H9 (cell line): ENCODE results near the gene CTR9. TPM values are rescaled to one million over a fixed set of nuclear protein-coding genes. Genes with fewer than 3 reads are reported as not detected.
A peak's percentile ranks its signal among the peaks of the same experiment; 100 is the strongest.

Source experiments
- DNase-seq: peaks from one replicate; pipeline ENCODE4 v3.0.0-alpha.2; 2017
- H2AFZ ChIP-seq: one replicate; pipeline ENCODE4 v1.6.1; 2013; ENCODE audit warnings: mild to moderate bottlenecking, low read length, control low read depth, moderate library complexity
- H2AK5ac ChIP-seq: 2 replicates; pipeline ENCODE4 v1.6.1; 2013; ENCODE audit warnings: low read length, control low read depth, mixed read lengths; ENCODE audit not compliant: insufficient read length
- H2BK120ac ChIP-seq: one replicate; pipeline ENCODE4 v1.6.1; 2013; ENCODE audit warnings: low read depth, mild to moderate bottlenecking, low read length, control low read depth, inconsistent platforms; ENCODE audit not compliant: poor library complexity, severe bottlenecking
- H2BK12ac ChIP-seq: 2 replicates; pipeline ENCODE4 v1.6.1; 2013; ENCODE audit warnings: low read length, control low read depth, mixed read lengths, low read depth; ENCODE audit not compliant: insufficient read length
- H2BK15ac ChIP-seq: 2 replicates; pipeline ENCODE4 v1.6.1; 2013; ENCODE audit warnings: low read depth, low read length, control low read depth
- H2BK20ac ChIP-seq: one replicate; pipeline ENCODE4 v1.6.1; 2013; ENCODE audit warnings: low read depth, mild to moderate bottlenecking, low read length, control low read depth, inconsistent platforms; ENCODE audit not compliant: poor library complexity, severe bottlenecking
- H2BK5ac ChIP-seq: 2 replicates; pipeline ENCODE4 v1.6.1; 2013; ENCODE audit warnings: low read length, control low read depth, mixed read lengths; ENCODE audit not compliant: insufficient read length
- H3K14ac ChIP-seq: 2 replicates; pipeline ENCODE4 v1.6.1; 2013; ENCODE audit warnings: low read length, control low read depth; ENCODE audit not compliant: insufficient read depth
- H3K18ac ChIP-seq: 2 replicates; pipeline ENCODE4 v1.6.1; 2013; ENCODE audit warnings: low read depth, mild to moderate bottlenecking, mixed read lengths, low read length, control low read depth; ENCODE audit not compliant: insufficient read length
- H3K23ac ChIP-seq: 2 replicates; pipeline ENCODE4 v1.6.1; 2013; ENCODE audit warnings: low read length, control low read depth, mixed read lengths, low read depth; ENCODE audit not compliant: insufficient read length
- H3K23me2 ChIP-seq: 2 replicates; pipeline ENCODE4 v1.6.1; 2013; ENCODE audit warnings: low read depth, mild to moderate bottlenecking, mixed read lengths, low read length, control low read depth; ENCODE audit not compliant: insufficient read length, poor library complexity, severe bottlenecking
- H3K27ac ChIP-seq: 2 replicates; pipeline ENCODE4 v1.5.1; 2013; ENCODE audit warnings: low read length, control low read depth, mixed read lengths, low read depth; ENCODE audit not compliant: insufficient read length
- H3K27me3 ChIP-seq: 2 replicates; pipeline ENCODE4 v1.6.1; 2013; ENCODE audit warnings: low read length, control low read depth, inconsistent platforms; ENCODE audit not compliant: insufficient read depth
- H3K4ac ChIP-seq: 2 replicates; pipeline ENCODE4 v1.6.1; 2013; ENCODE audit warnings: low read depth, mild to moderate bottlenecking, control low read depth, inconsistent platforms, low read length, moderate library complexity
- H3K4me1 ChIP-seq: 2 replicates; pipeline ENCODE4 v1.6.1; 2013; ENCODE audit warnings: low read length, control low read depth, inconsistent platforms; ENCODE audit not compliant: insufficient read depth
- H3K4me2 ChIP-seq: 2 replicates; pipeline ENCODE4 v1.6.1; 2013; ENCODE audit warnings: low read length, control low read depth, mixed read lengths; ENCODE audit not compliant: insufficient read length, insufficient read depth
- H3K56ac ChIP-seq: 2 replicates; pipeline ENCODE4 v1.6.1; 2013; ENCODE audit warnings: low read depth, mild to moderate bottlenecking, mixed read lengths, low read length, control low read depth; ENCODE audit not compliant: insufficient read length
- H3K79me1 ChIP-seq: 2 replicates; pipeline ENCODE4 v1.6.1; 2013; ENCODE audit warnings: low read depth, mild to moderate bottlenecking, moderate library complexity, low read length, control low read depth, inconsistent platforms; ENCODE audit not compliant: insufficient read depth, poor library complexity, severe bottlenecking
- H3K79me2 ChIP-seq: 2 replicates; pipeline ENCODE4 v1.6.1; 2013; ENCODE audit warnings: low read length, control low read depth, inconsistent platforms; ENCODE audit not compliant: insufficient read depth
- H3K9ac ChIP-seq: 2 replicates; pipeline ENCODE4 v1.6.1; 2013; ENCODE audit warnings: low read length, control low read depth, mixed read lengths; ENCODE audit not compliant: insufficient read length; ENCODE audit errors: extremely low read depth
- H3K9me3 ChIP-seq: one replicate; pipeline ENCODE4 v1.6.1; 2013; ENCODE audit warnings: low read depth, low read length, inconsistent platforms; ENCODE audit not compliant: control insufficient read depth
- H3T11ph ChIP-seq: one replicate; pipeline ENCODE4 v1.6.1; 2013; ENCODE audit warnings: mild to moderate bottlenecking, low read length, control low read depth, inconsistent platforms
- H4K20me1 ChIP-seq: one replicate; pipeline ENCODE4 v1.6.1; 2013; ENCODE audit not compliant: control insufficient read depth, insufficient read length, insufficient read depth
- H4K5ac ChIP-seq: 2 replicates; pipeline ENCODE4 v1.6.1; 2013; ENCODE audit warnings: low read depth, mild to moderate bottlenecking, mixed read lengths, low read length, control low read depth; ENCODE audit not compliant: insufficient read length
- H4K8ac ChIP-seq: replicated peaks from 2 replicates; pipeline ENCODE4 v1.6.1; 2013; ENCODE audit warnings: low read length, control low read depth, mixed read lengths, low read depth; ENCODE audit not compliant: insufficient read length
- H4K91ac ChIP-seq: 2 replicates; pipeline ENCODE4 v1.6.1; 2013; ENCODE audit warnings: low read depth, mild to moderate bottlenecking, moderate library complexity, mixed read lengths, low read length, control low read depth; ENCODE audit not compliant: insufficient read length
- H3K27ac Mint-ChIP-seq, 3 experiments: 2 replicates in 2 of 3; 3 replicates in 1 of 3; pipeline ENCODE4 v1.8.0; 2020 to 2021; ENCODE audit warnings: mixed read lengths in 3 of 3, mild to moderate bottlenecking in 1 of 3, moderate library complexity in 1 of 3
- H3K27me3 Mint-ChIP-seq: 2 replicates; pipeline ENCODE4 v1.8.0; 2021; ENCODE audit warnings: low read depth, mild to moderate bottlenecking, moderate library complexity, mixed read lengths
- H3K36me3 Mint-ChIP-seq, 3 experiments: 2 replicates in 2 of 3; 3 replicates in 1 of 3; pipeline ENCODE4 v1.8.0; 2020 to 2021; ENCODE audit warnings: low read depth in 3 of 3, mixed read lengths in 3 of 3; ENCODE audit not compliant: insufficient read depth in 1 of 3
- H3K4me1 Mint-ChIP-seq, 2 experiments: 2 replicates each; pipeline ENCODE4 v1.8.0; 2020; ENCODE audit warnings: mixed read lengths in 2 of 2
- H3K4me3 Mint-ChIP-seq, 2 experiments: 2 replicates in 1 of 2; 3 replicates in 1 of 2; pipeline ENCODE4 v1.8.0; 2020 to 2021; ENCODE audit warnings: mild to moderate bottlenecking in 2 of 2, mixed read lengths in 2 of 2, moderate library complexity in 1 of 2
- H3K9me3 Mint-ChIP-seq, 2 experiments: 2 replicates in 1 of 2; 3 replicates in 1 of 2; pipeline ENCODE4 v1.8.0; 2020; ENCODE audit warnings: mild to moderate bottlenecking in 2 of 2, mixed read lengths in 2 of 2, moderate library complexity in 1 of 2
- CTCF ChIP-seq: fragments of 200-600 bp; sonication (generic); conservative IDR thresholded peaks from 3 replicates; pipeline ENCODE4 v1.8.0; 2021; ENCODE audit warnings: antibody characterized with exemption, mild to moderate bottlenecking
- WGBS: extraction: QIAGEN DNeasy Blood & Tissue Kit; methylation state at CpG from one replicate; pipeline ENCODE4 v1.1.7; 2013; ENCODE audit warnings: missing lambda C conversion rate, low lambda C conversion rate, mixed read lengths; ENCODE audit not compliant: insufficient read length; ENCODE audit errors: extremely low coverage; 5-methylcytosine and 5-hydroxymethylcytosine counted together
- total RNA-seq: library from RNA; stranded (reverse); gene quantifications from 2 replicates; pipeline ENCODE4 v1.2.1, GENCODE V29; 2021

CTR9 gene
- total RNA-seq, 1 experiment from 2014 or later, result 37.5 TPM

- no peak overlapping the region for H2BK15ac ChIP-seq
- no peak overlapping the region for H2BK20ac ChIP-seq
- Mint-ChIP-seq H3K36me3 (peaks cover 8 to 34% (median 20%) of the 10 kb centered on the region in 3 experiments; a peak in 6 of 7 replicates), H3K9me3 (no peaks in the 10 kb centered on the region), H3K27me3 (no peaks in the 10 kb centered on the region), H3K4me1 (no peaks in the 10 kb centered on the region), H3K27ac (no peak overlapping the region), H3K4me3 (no peak overlapping the region)
- no peak for DNase-seq
- H3K4ac ChIP-seq, result no peak overlapping the region
- H3K9me3 ChIP-seq, result no peaks in the 10 kb centered on the region
- H3K23ac ChIP-seq, result no peak overlapping the region
- H3K56ac ChIP-seq, result no peak overlapping the region
- no peaks in the 10 kb centered on the region for H3K23me2 ChIP-seq
- no peaks in the 10 kb centered on the region for H3K4me1 ChIP-seq
- no peak overlapping the region for H3K18ac ChIP-seq
- no peaks in the 10 kb centered on the region for H3K79me1 ChIP-seq
- no peak overlapping the region for H2BK12ac ChIP-seq
- no peak overlapping the region for H3K14ac ChIP-seq
- no peak overlapping the region for H3T11ph ChIP-seq
- H3K27me3 ChIP-seq, result no peaks in the 10 kb centered on the region
- no peaks in the 10 kb centered on the region for H3K79me2 ChIP-seq
- no CpG with 5 or more reads among the region's 1 CpG for WGBS
- H3K27ac ChIP-seq, result no peak overlapping the region
- H4K20me1 ChIP-seq, result no peaks in the 10 kb centered on the region
- peak; percentile 42; the same call in 2 of the 3 replicates for TF ChIP-seq CTCF
- H2BK120ac ChIP-seq, result no peak overlapping the region
- H4K8ac ChIP-seq, result no peak overlapping the region
- no peak overlapping the region for H3K4me2 ChIP-seq
- no peak overlapping the region for H4K5ac ChIP-seq
- H4K91ac ChIP-seq, result no peak overlapping the region
- H3K9ac ChIP-seq, result no peak overlapping the region
- no peak overlapping the region for H2AK5ac ChIP-seq
- no peak overlapping the region for H2BK5ac ChIP-seq
- no peak overlapping the region for H2AFZ ChIP-seq
Measured at GRCh38 chr11:10758957-10759356, 7.9 kb downstream of the CTR9 start.
